Right lobe of liver (tissue), 6 donors: ENCODE data around the gene LRTM2. TPM values are rescaled to one million over a fixed set of nuclear protein-coding genes. Genes with fewer than 3 reads are reported as not detected.

Experiments used
- ATAC-seq, 4 donors: fragments of 200-7000 bp; cut with Tn5 transposase; one replicate each; pipeline ENCODE4 v1.9.1; 2020; ENCODE audit warnings: mild to moderate bottlenecking in 4 of 4, moderate library complexity in 4 of 4
- DNase-seq, 3 donors: peaks; one replicate each; pipeline ENCODE4 v3.0.0-alpha.2; 2020
- H3K27ac ChIP-seq, 3 donors: fragments of 200-600 bp; one replicate each; pipeline ENCODE4 v1.8.0; 2022
- H3K27me3 ChIP-seq, 2 donors: fragments of 200-600 bp; one replicate each; pipeline ENCODE4 v1.8.0; 2022
- H3K36me3 ChIP-seq, 4 donors: fragments of 200-600 bp; sonication (generic) in 1 of 4; one replicate each; pipeline versions ENCODE4 v1.5.1 to v1.8.0; 2017 to 2022; ENCODE audit warnings: control low read depth in 1 of 4
- H3K4me1 ChIP-seq, 4 donors: fragments of 200-600 bp; sonication (generic) in 1 of 4; one replicate each; pipeline versions ENCODE4 v1.5.1 to v1.8.0; 2017 to 2022; ENCODE audit warnings: control low read depth in 1 of 4
- H3K4me3 ChIP-seq, 3 donors: fragments of 200-600 bp; one replicate each; pipeline ENCODE4 v1.8.0; 2022
- H3K9me3 ChIP-seq, 4 donors: fragments of 200-600 bp; sonication (generic) in 1 of 4; one replicate each; pipeline versions ENCODE4 v1.5.1 to v1.8.0; 2017 to 2022; ENCODE audit warnings: control low read depth in 1 of 4
- POLR2A ChIP-seq: fragments of 450-650 bp; IDR thresholded peaks from one replicate; pipeline ENCODE4 v1.6.1; 2017; ENCODE audit warnings: antibody characterized with exemption, mild to moderate bottlenecking
- WGBS: methylation state at CpG from one replicate; pipeline ENCODE4 v1.1.6; 2018; ENCODE audit warnings: low coverage, low lambda C conversion rate; ENCODE audit not compliant: insufficient coverage; ENCODE audit errors: missing lambda C conversion rate; 5-methylcytosine and 5-hydroxymethylcytosine counted together
- intact Hi-C, 2 donors: fragments of 100-400 bp; cut with DNase I; formaldehyde crosslinking; loops; one replicate each; pipeline versions ENCODE4 v1.11.2 to v1.14.1; 2022
- total RNA-seq, 6 experiments: library from RNA; depleted of rRNA in 2 of 6; stranded (reverse); fragments of >200 nt in 2 of 6; fragmentation: NEBNext Ultra II Directional in 3 of 6; extraction: Animal tissue kit (Norgen Biotek cat#: 25700) in 3 of 6; gene quantifications; one replicate each; pipeline versions ENCODE4 v1.1.0 to v1.2.4, GENCODE V29; 2016 to 2023
- TF ChIP-seq, protein P1 (sequence below), 4 donors: fragments of 200-600 bp in 3 of 4; fragments of 450-650 bp in 1 of 4; IDR thresholded peaks; one replicate each; pipeline versions ENCODE4 v1.5.1 to v1.8.0; 2016 to 2022; ENCODE audit warnings: antibody characterized with exemption in 4 of 4, mild to moderate bottlenecking in 2 of 4
- donor health status: DM: no; HTN: yes; CAD: no.
- donor health status: DM: no; HTN: no; CAD: no.
- donor health status: DM: no; HTN: no; CAD: no.
- donor health status: DM: no; HTN: yes; CAD: no.
- donor health status: DM: no; HTN: yes; CAD: no.

LRTM2 gene
- total RNA-seq, 6 experiments from 2014 or later, result not detected

DNA sequence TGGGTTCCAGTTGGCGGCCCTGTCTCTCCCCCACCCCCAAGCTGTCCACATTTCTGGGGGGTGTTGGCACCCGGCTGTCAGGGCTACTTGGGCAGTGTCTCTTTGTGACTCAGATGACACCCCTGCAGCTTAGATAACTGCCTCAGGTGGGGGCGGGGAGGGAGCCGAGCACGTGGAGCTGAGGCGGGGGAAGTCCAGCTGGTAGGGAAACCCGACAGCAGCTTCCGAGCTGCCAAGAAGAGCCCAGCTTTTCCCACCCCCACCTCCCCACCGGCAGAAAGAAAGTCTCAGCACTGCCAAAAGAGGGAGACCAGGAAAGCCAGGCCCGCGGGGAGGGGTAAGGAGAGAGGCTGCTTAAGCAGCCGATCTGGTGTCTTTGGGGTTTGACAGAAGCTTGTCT is 1.4 kb downstream of the LRTM2 start:
- ATAC-seq (no peak), DNase-seq (no peak)
- H3K9me3 ChIP-seq, result no peaks in the 10 kb centered on the region
- no peaks in the 10 kb centered on the region for H3K27me3 ChIP-seq
- no peaks in the 10 kb centered on the region for H3K36me3 ChIP-seq
- intact Hi-C loops, result loop anchor here in 1 of 2 donors (10.0 kb wide), 1 partner anchor 93 kb away; the partner anchor contains the start of gene CACNA2D4
- WGBS, result 31% methylated on average over 9 of the region's 12 CpGs
- TF ChIP-seq, protein P1, sequence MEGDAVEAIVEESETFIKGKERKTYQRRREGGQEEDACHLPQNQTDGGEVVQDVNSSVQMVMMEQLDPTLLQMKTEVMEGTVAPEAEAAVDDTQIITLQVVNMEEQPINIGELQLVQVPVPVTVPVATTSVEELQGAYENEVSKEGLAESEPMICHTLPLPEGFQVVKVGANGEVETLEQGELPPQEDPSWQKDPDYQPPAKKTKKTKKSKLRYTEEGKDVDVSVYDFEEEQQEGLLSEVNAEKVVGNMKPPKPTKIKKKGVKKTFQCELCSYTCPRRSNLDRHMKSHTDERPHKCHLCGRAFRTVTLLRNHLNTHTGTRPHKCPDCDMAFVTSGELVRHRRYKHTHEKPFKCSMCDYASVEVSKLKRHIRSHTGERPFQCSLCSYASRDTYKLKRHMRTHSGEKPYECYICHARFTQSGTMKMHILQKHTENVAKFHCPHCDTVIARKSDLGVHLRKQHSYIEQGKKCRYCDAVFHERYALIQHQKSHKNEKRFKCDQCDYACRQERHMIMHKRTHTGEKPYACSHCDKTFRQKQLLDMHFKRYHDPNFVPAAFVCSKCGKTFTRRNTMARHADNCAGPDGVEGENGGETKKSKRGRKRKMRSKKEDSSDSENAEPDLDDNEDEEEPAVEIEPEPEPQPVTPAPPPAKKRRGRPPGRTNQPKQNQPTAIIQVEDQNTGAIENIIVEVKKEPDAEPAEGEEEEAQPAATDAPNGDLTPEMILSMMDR (IDR thresholded peaks at IDR 0.05), result no peak
- TF ChIP-seq POLR2A, result no peak
- no peak overlapping the region for H3K4me3 ChIP-seq
- no peak overlapping the region for H3K27ac ChIP-seq
- no peaks in the 10 kb centered on the region for H3K4me1 ChIP-seq

DNA sequence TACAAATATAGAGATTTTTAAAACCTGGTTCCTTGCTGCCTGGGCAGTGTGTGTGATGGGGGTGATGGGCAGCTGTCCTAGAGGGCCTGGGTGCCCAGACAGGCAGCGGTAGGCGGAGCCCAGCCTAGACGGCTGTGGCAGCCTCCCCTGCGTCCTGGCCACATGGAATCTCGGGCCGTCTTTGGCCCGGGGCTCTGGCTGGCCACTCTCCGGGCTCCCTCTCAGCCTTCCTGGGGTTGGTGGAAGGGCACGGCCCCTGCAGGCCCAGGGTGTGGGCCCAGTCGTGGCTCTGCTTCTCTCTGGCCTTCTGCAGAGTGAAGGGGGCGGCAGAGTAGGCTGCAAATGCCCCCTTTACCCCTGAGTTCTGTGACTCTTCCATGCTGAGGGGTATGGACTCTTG is 2.3 kb downstream of the LRTM2 start:
- Histone ChIP-seq H3K4me3 (no peak overlapping the region), H3K9me3 (no peaks in the 10 kb centered on the region), H3K27ac (no peak overlapping the region), H3K27me3 (no peaks in the 10 kb centered on the region), H3K4me1 (no peaks in the 10 kb centered on the region), H3K36me3 (no peaks in the 10 kb centered on the region)
- TF ChIP-seq, protein P1 (IDR thresholded peaks at IDR 0.05), result no peak
- DNase-seq (no peak), ATAC-seq (no peak)
- intact Hi-C loops, result loop anchor here in 1 of 2 donors (10.0 kb wide), 1 partner anchor 92 kb away; the partner anchor contains the start of gene CACNA2D4
- WGBS, result 77% methylated on average over 3 of the region's 11 CpGs

DNA sequence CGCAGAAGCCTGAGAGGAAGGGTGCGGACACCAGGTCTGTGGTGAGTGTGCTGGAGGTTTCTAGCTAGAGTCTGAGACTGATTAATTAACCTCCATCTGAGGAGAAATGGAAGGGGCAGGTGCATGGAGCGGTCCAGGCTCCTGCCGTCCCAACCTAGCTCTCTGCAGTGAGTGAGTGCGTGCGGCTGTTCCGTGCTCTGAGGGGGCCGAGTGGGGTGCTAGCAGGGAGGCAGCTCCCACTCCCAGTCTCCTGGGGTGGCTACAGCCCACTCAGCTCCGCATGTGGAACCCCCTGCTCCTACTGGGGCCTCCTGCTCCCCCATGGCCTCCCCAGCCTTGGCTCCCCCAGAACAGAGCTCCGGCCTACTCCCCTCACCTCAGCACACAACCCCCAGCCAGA is 2.9 kb downstream of the LRTM2 start:
- 90% methylated on average over 2 of the region's 10 CpGs for WGBS
- Histone ChIP-seq H3K9me3 (no peaks in the 10 kb centered on the region), H3K27me3 (no peaks in the 10 kb centered on the region), H3K4me1 (no peaks in the 10 kb centered on the region), H3K27ac (no peak overlapping the region), H3K36me3 (no peaks in the 10 kb centered on the region), H3K4me3 (no peak overlapping the region)
- TF ChIP-seq, protein P1 (IDR thresholded peaks at IDR 0.05), result no peak
- TF ChIP-seq POLR2A, result no peak
- ATAC-seq (no peak), DNase-seq (no peak)
- intact Hi-C loops, result loop anchor here in 1 of 2 donors (10.0 kb wide), 1 partner anchor 92 kb away; the partner anchor contains the start of gene CACNA2D4

DNA sequence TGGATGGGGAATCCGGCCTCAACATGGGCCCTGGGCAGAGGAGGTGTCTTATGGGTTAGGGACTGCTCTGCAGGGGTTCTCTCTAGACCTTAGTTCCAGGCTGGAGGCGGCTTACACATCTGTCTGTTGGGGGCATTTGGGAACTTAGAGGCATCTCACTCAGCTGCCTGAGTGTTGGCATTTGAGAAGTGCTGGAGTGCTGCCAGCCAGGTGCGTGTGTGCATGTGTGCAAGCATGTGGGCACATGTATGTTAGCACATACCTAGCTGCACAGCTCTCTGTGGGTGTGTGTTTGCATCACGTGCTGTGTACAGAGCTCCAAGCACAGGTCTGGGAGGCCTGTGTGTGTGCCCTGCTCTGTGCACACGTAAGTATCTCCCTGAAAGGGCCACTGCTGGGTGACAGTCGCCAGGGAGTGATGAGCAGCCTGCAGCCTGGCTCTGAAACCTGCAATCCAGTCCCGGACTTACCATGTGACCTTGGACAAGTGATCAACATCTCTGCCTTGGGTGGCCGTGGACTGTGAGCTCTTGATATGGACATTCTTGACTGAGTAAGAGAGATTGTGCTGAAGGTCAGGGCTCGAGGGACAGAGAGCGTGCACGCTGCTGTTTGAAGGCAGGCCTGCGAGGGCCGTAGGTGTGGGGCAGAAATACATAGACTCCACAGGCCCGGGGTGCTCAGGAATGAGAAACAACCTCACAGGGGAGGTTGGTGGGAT is 5.2 kb downstream of the LRTM2 start:
- ATAC-seq (no peak), DNase-seq (no peak)
- intact Hi-C loops, result loop anchor here in 1 of 2 donors (10.0 kb wide), 1 partner anchor 89 kb away; the partner anchor contains the start of gene CACNA2D4
- WGBS, result 45% methylated on average over 7 of the region's 14 CpGs
- TF ChIP-seq, protein P1 (IDR thresholded peaks at IDR 0.05), result no peak
- TF ChIP-seq POLR2A, result no peak
- Histone ChIP-seq H3K27me3 (no peaks in the 10 kb centered on the region), H3K4me1 (no peaks in the 10 kb centered on the region), H3K27ac (no peak overlapping the region), H3K9me3 (no peaks in the 10 kb centered on the region), H3K36me3 (no peaks in the 10 kb centered on the region), H3K4me3 (no peak overlapping the region)
